Loucy (cell line): Measurements from ENCODE around the gene QRICH1.

Experiments
- H2AFZ ChIP-seq: fragments of 200-600 bp; sonication (generic); 2 replicates; pipeline ENCODE4 v1.6.0; 2016; ENCODE audit warnings: antibody characterized with exemption, mild to moderate bottlenecking, low read length, moderate library complexity
- H3F3A ChIP-seq: fragments of 200-600 bp; 2 replicates; pipeline ENCODE4 v1.6.0; 2016; ENCODE audit warnings: antibody characterized with exemption, low read depth, mild to moderate bottlenecking
- H3K27me3 ChIP-seq: fragments of 200-600 bp; sonication (generic); 2 replicates; pipeline ENCODE4 v1.6.1; 2014; ENCODE audit warnings: low read length, mild to moderate bottlenecking; ENCODE audit not compliant: insufficient read depth, poor library complexity, severe bottlenecking
- H3K36me3 ChIP-seq: fragments of 200-600 bp; sonication (generic); 2 replicates; pipeline ENCODE4 v1.6.1; 2016; ENCODE audit warnings: low read length; ENCODE audit not compliant: insufficient read depth
- H3K4me1 ChIP-seq: fragments of 200-600 bp; sonication (generic); 2 replicates; pipeline ENCODE4 v1.5.1; 2014; ENCODE audit warnings: low read length, mild to moderate bottlenecking; ENCODE audit not compliant: insufficient read depth, poor library complexity, severe bottlenecking
- H3K4me2 ChIP-seq: fragments of 200-600 bp; sonication (generic); 2 replicates; pipeline ENCODE4 v1.6.0; 2014; ENCODE audit warnings: antibody characterized with exemption, low read length, low read depth, mild to moderate bottlenecking; ENCODE audit not compliant: poor library complexity, severe bottlenecking
- H3K4me3 ChIP-seq: fragments of 200-600 bp; sonication (generic); 2 replicates; pipeline ENCODE4 v1.5.1; 2014; ENCODE audit warnings: low read length, mild to moderate bottlenecking, mixed read lengths; ENCODE audit not compliant: poor library complexity, severe bottlenecking
- H3K79me2 ChIP-seq: fragments of 200-600 bp; sonication (generic); 2 replicates; pipeline ENCODE4 v1.6.1; 2014; ENCODE audit warnings: low read length; ENCODE audit not compliant: insufficient read depth
- H3K9ac ChIP-seq: fragments of 200-600 bp; sonication (generic); 2 replicates; pipeline ENCODE4 v1.6.0; 2014; ENCODE audit warnings: mild to moderate bottlenecking, low read depth, low read length, moderate library complexity; ENCODE audit not compliant: poor library complexity, severe bottlenecking
- H3K9me2 ChIP-seq: fragments of 200-600 bp; sonication (generic); replicated peaks from 2 replicates; pipeline ENCODE4 v1.6.1; 2016; ENCODE audit warnings: low read depth, low read length, mixed read lengths
- H3K9me3 ChIP-seq: fragments of 200-600 bp; sonication (generic); 2 replicates; pipeline ENCODE4 v1.6.1; 2014; ENCODE audit warnings: mild to moderate bottlenecking, antibody characterized with exemption, low read length, low read depth; ENCODE audit not compliant: insufficient read depth
- H4K20me1 ChIP-seq: fragments of 200-600 bp; sonication (generic); 2 replicates; pipeline ENCODE4 v1.6.0; 2014; ENCODE audit warnings: antibody characterized with exemption, low read length, mild to moderate bottlenecking; ENCODE audit not compliant: insufficient read depth, poor library complexity, severe bottlenecking
- EZH2phosphoT487 ChIP-seq: fragments of 200-600 bp; IDR thresholded peaks from 2 replicates; pipeline ENCODE4 v1.6.1; 2018; ENCODE audit warnings: antibody characterized with exemption, mild to moderate bottlenecking, moderate library complexity, borderline replicate concordance
- TF ChIP-seq, protein P1 (sequence below): fragments of 200-600 bp; sonication (generic); conservative IDR thresholded peaks from 2 replicates; pipeline ENCODE4 v1.5.1; 2014; ENCODE audit warnings: mild to moderate bottlenecking, antibody characterized with exemption, low read length

The QRICH1 gene

DNA sequence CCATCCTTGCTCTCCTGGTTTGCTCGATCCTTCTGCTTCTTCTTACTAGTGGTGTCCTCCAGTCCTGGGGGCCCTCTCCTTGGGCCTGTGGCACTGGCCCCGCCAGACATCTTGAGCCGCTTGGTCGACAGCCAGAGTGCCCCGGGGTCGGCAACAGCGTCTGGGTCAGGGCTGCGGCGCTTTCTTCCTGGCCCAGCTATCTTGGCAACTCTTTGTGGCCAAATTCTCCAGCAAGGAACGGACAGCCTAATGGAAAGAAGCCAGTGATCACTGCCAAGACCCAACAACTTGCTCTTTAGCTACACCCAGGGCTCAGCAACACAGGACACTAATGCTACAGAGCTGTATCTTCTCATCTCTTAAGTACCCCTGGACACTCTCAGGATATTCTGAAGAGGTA, 25.2 kb upstream of the QRICH1 start:
- Histone ChIP-seq H3K9me3 (no peaks in the 10 kb centered on the region), H2AFZ (no peak overlapping the region), H3K36me3 (peaks cover 40% of the 10 kb centered on the region; the same call in 1 of the 2 replicates), H3K27me3 (no peaks in the 10 kb centered on the region), H3K4me2 (peak overlapping the region; percentile 93), H3K9ac (peak overlapping the region; percentile 94), H3K79me2 (peaks cover 36% of the 10 kb centered on the region), H3F3A (peaks cover 7% of the 10 kb centered on the region), H4K20me1 (peaks cover 3% of the 10 kb centered on the region), H3K4me3 (peak overlapping the region; percentile 86), H3K4me1 (peaks cover 21% of the 10 kb centered on the region), H3K9me2 (no peaks in the 10 kb centered on the region)
- no peak for TF ChIP-seq EZH2phosphoT487
- TF ChIP-seq, protein P1, sequence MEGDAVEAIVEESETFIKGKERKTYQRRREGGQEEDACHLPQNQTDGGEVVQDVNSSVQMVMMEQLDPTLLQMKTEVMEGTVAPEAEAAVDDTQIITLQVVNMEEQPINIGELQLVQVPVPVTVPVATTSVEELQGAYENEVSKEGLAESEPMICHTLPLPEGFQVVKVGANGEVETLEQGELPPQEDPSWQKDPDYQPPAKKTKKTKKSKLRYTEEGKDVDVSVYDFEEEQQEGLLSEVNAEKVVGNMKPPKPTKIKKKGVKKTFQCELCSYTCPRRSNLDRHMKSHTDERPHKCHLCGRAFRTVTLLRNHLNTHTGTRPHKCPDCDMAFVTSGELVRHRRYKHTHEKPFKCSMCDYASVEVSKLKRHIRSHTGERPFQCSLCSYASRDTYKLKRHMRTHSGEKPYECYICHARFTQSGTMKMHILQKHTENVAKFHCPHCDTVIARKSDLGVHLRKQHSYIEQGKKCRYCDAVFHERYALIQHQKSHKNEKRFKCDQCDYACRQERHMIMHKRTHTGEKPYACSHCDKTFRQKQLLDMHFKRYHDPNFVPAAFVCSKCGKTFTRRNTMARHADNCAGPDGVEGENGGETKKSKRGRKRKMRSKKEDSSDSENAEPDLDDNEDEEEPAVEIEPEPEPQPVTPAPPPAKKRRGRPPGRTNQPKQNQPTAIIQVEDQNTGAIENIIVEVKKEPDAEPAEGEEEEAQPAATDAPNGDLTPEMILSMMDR: no peak

DNA sequence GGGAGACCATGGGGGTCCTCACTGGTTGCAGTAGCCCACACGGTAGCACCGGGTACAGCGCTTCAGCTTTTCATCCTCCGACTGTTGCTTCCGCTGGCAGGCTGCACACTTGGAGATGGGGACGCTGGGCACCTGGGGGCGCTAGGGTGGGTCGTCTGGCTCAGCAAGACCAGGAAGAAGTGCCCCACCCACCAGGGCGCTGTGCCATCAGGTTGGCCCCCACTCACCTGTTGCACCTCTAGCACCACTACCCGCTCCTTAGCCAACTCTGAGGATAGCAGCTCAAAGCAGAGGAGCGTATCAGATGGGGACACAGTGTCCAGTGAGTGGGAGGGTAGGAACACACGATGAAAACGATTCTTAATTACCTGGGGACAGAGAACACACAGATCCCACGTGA, 18.4 kb upstream of the QRICH1 start:
- Histone ChIP-seq H4K20me1 (no peaks in the 10 kb centered on the region), H3K4me1 (no peaks in the 10 kb centered on the region), H3K36me3 (peaks cover 75% of the 10 kb centered on the region), H3K79me2 (peaks cover 6% of the 10 kb centered on the region; the same call in 1 of the 2 replicates), H3K9ac (no peak overlapping the region), H3K4me3 (no peak overlapping the region), H3K9me3 (no peaks in the 10 kb centered on the region), H3K27me3 (no peaks in the 10 kb centered on the region), H3K9me2 (no peaks in the 10 kb centered on the region), H2AFZ (no peak overlapping the region), H3F3A (no peaks in the 10 kb centered on the region), H3K4me2 (no peak overlapping the region)
- TF ChIP-seq, protein P1: no peak
- no peak for TF ChIP-seq EZH2phosphoT487

DNA sequence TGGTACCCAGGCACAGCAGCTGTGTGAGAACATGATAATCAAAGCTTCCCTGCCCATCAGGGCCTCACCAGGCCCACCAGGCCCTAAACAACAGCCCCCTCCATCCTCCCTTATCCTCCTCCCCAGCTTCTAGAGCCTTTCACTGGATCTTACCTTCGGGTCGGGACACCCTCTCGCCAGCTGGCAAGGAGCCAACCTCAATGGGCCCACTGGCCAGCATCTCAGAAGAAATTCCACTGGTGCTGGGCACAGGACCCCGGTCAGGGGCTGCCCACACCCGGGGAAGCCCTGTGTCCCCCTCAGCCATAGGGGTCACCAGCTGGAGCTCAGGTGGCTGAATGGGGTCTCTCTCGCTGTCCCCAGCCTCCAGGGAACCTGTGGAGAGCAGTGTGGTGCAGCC, 17.5 kb upstream of the QRICH1 start:
- no peaks in the 10 kb centered on the region for H3F3A ChIP-seq
- no peaks in the 10 kb centered on the region for H4K20me1 ChIP-seq
- H3K9me2 ChIP-seq: no peaks in the 10 kb centered on the region
- no peak overlapping the region for H3K9ac ChIP-seq
- H3K4me1 ChIP-seq: no peaks in the 10 kb centered on the region
- H3K4me3 ChIP-seq: no peak overlapping the region
- H3K79me2 ChIP-seq: 0 out of 2 replicates have a peak, but pooled peaks cover 4% of the 10 kb centered on the region
- H3K4me2 ChIP-seq: no peak overlapping the region
- no peaks in the 10 kb centered on the region for H3K27me3 ChIP-seq
- TF ChIP-seq EZH2phosphoT487: no peak
- TF ChIP-seq, protein P1: no peak
- H3K36me3 ChIP-seq: peaks cover 67% of the 10 kb centered on the region
- no peak overlapping the region for H2AFZ ChIP-seq
- no peaks in the 10 kb centered on the region for H3K9me3 ChIP-seq
